Neuron (in vitro differentiated cells): ENCODE results near the gene CERS6.
"Not testable (repeated sequence)": the region's sequence is repeated elsewhere in the genome, so short reads cannot be mapped to it uniquely, and the experiment has no call there.

ENCODE experiments used
- H2AFZ ChIP-seq: one replicate; pipeline ENCODE4 v1.6.1; 2013; ENCODE audit warnings: low read depth, mild to moderate bottlenecking, inconsistent platforms, low read length, moderate library complexity
- H3K27me3 ChIP-seq: one replicate; pipeline ENCODE4 v1.6.1; 2013; ENCODE audit warnings: low read length; ENCODE audit not compliant: insufficient read depth
- H3K36me3 ChIP-seq: one replicate; pipeline ENCODE4 v1.6.1; 2013; ENCODE audit warnings: low read length; ENCODE audit not compliant: insufficient read depth
- H3K4me1 ChIP-seq: one replicate; pipeline ENCODE4 v1.6.1; 2013; ENCODE audit warnings: low read length; ENCODE audit not compliant: insufficient read depth
- H3K4me3 ChIP-seq: 2 replicates; pipeline ENCODE4 v1.5.1; 2013; ENCODE audit warnings: mild to moderate bottlenecking, low read length, moderate library complexity
- H3K9me3 ChIP-seq: one replicate; pipeline ENCODE4 v1.6.1; 2013; ENCODE audit warnings: low read length

The CERS6 gene

DNA sequence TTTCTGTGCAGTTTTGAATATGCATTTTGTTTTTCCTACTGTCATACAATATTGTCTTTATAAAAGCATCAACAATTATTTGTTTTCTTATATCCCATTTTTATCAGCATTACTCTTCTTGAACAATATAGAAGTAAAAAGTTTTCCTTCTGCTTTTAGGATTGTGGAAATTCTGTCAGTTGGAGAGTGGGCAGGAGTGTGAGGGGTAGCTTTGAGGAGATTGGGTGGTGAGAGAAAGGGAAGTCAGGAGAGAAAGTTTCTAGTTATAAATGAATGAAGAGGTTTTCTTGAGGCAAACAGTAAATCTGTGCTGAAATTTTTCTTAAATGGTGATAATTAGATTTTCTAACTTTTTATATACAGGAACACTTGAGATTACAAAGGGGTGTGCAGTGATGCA is 194.7 kb downstream of the CERS6 start:
- no peak overlapping the region for H2AFZ ChIP-seq

DNA sequence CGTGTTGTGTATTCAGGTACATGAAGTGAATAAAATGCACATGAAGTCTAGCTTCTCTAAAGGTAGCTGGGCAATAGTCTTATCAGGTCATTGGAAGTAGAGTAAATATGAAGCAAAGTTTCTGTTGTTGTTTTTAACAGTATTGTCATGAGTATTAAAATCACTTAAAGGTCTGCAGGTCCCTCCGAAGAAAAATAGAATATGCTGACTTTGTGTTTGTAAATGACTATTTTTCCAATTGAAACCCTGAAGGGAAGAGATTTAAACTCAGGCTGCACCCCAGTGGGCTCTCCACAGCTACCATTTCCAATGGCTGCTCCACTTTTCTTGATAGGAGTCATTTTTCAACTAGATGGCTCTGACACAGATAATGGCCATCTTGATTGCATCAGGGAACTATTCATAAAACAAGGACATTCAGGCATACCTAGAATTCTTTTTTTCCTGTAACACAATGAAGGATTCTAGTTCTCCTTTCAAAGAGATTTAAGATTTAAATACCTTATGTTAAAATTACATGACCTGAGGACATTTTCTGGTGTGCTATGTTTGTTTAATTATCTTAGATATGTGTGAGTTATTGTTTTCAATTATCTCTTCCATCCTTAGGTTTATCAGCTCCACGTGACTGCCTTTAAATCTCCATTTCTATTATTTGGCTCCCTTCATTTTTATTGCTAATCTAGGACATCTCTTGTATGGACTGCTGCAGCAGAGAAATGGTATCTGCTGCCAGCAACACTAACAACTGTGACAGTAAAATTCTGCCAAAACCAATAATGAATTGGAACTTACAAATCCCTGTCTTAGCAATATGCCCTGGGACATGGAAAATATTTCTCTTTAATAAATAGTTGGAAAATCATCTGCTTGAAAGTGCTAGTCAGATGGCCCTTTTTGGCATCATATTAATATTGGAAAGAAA is 197.2 kb downstream of the CERS6 start:
- Histone ChIP-seq H3K4me3 (no peak overlapping the region), H3K4me1 (peaks cover 9% of the 10 kb centered on the region), H2AFZ (no peak overlapping the region), H3K9me3 (no peaks in the 10 kb centered on the region), H3K27me3 (no peaks in the 10 kb centered on the region), H3K36me3 (no peaks in the 10 kb centered on the region)

More for the DNA sequence above, 194.7 kb downstream of the CERS6 start:
- Histone ChIP-seq H3K9me3 (no peaks in the 10 kb centered on the region), H3K4me3 (no peak overlapping the region), H3K36me3 (no peaks in the 10 kb centered on the region), H3K27me3 (no peaks in the 10 kb centered on the region), H3K4me1 (peaks cover 9% of the 10 kb centered on the region)

DNA sequence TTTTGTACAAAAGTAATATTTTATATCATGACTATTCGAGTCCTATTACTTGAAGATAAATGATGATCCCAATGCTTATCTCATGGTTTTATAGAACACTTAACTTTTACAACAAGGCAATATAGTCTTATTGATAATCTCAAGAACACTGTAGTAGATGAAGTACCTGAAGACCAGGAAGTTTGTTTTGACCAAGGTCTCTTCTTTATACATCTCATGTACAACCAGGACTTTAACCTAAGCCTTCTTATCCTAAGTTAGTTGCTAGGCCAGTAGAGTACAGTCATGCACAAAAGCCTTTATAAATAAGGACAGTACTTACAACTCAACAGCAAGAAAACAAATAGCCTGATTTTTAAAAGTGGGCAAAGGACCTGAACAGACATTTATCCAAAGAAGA is 198.6 kb downstream of the CERS6 start:
- no peaks in the 10 kb centered on the region for H3K9me3 ChIP-seq
- no peak overlapping the region for H3K4me3 ChIP-seq
- no peak overlapping the region for H2AFZ ChIP-seq
- H3K4me1 ChIP-seq: peaks cover 9% of the 10 kb centered on the region
- no peaks in the 10 kb centered on the region for H3K36me3 ChIP-seq
- no peaks in the 10 kb centered on the region for H3K27me3 ChIP-seq

DNA sequence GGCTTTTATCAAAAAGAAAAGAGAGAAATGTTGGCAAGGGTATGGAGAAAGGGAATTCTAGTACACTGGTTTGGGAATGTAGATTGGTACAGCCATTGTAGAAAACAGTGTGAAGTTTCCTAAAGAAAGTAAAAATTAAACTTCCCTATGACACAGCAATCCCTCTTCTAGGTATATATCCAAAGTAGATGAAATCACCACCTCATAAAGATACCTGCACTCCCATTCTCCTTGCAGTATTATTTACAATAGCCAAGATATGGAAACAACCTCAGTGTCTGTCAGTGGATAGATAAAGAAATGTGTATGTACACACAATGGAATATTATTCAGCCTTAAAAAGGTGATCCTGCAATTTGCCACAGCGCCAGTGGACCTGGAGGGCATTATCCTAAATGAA is 199.1 kb downstream of the CERS6 start:
- Histone ChIP-seq H3K4me3 (no peak overlapping the region), H3K27me3 (no peaks in the 10 kb centered on the region), H3K36me3 (no peaks in the 10 kb centered on the region), H2AFZ (no peak overlapping the region), H3K4me1 (peaks cover 9% of the 10 kb centered on the region), H3K9me3 (no peaks in the 10 kb centered on the region)

- not testable (repeated sequence) for H3K27me3 ChIP-seq, H2AFZ ChIP-seq, H3K36me3 ChIP-seq, H3K9me3 ChIP-seq, H3K4me3 ChIP-seq
- peaks cover 25% of the 10 kb centered on the region for H3K4me1 ChIP-seq
Observed at GRCh38 chr2:168657378-168657777, 201.3 kb downstream of the CERS6 start.

DNA sequence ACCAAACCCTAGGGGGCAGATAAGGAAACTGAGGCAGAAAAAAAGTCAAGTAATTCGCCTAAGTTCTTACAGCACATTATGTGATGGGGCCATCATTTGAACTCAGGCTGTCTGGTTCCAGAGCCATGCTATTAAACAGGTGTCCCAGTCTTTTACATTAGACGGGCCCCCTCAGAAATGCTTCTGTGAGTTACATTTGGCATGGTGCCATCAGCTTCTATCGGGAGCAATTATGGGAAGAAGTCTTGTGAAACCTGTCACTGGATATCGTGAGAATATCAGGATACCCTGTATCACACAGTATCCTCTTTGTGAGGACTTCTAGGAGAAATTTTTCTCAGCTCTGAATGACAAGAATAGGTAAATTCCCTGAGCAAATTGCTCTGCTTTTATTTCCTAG is 202.6 kb downstream of the CERS6 start:
- H3K4me3 ChIP-seq: no peak overlapping the region

GRCh38 chr2:168660870-168661862 is 205.1 kb downstream of the CERS6 start:
- Histone ChIP-seq H3K9me3 (no peaks in the 10 kb centered on the region), H2AFZ (no peak overlapping the region), H3K4me3 (no peak overlapping the region), H3K4me1 (peaks cover 22% of the 10 kb centered on the region), H3K27me3 (no peaks in the 10 kb centered on the region), H3K36me3 (no peaks in the 10 kb centered on the region)

More for the DNA sequence above, 202.6 kb downstream of the CERS6 start:
- H3K36me3 ChIP-seq: no peaks in the 10 kb centered on the region
- peaks cover 22% of the 10 kb centered on the region for H3K4me1 ChIP-seq
- H3K9me3 ChIP-seq: no peaks in the 10 kb centered on the region
- H2AFZ ChIP-seq: no peak overlapping the region
- no peaks in the 10 kb centered on the region for H3K27me3 ChIP-seq

DNA sequence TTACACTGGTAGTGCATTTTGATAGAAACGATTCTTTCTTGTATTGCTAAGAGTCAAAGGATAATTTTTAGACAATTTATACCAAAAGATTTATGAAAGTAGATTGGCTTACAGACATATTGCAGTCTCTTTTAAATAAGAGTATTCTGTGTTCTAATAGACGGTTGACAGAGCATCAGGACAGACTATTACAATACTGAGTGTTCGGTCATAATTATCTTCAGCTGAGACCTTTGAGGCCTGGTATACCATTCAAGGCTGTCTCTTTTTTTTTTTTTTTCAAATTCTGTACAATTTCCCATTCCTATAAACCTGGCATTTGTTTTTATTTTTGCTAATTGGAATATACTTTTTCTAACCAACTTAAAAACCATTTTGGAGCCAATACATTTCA is 205.8 kb downstream of the CERS6 start:
- Histone ChIP-seq H2AFZ (no peak overlapping the region), H3K4me1 (peaks cover 22% of the 10 kb centered on the region), H3K4me3 (no peak overlapping the region), H3K27me3 (no peaks in the 10 kb centered on the region), H3K9me3 (no peaks in the 10 kb centered on the region), H3K36me3 (no peaks in the 10 kb centered on the region)

GRCh38 chr2:168662651-168663208 is 206.7 kb downstream of the CERS6 start:
- Histone ChIP-seq H3K4me3 (no peak overlapping the region), H2AFZ (no peak overlapping the region), H3K9me3 (no peaks in the 10 kb centered on the region), H3K4me1 (peaks cover 22% of the 10 kb centered on the region), H3K36me3 (no peaks in the 10 kb centered on the region), H3K27me3 (no peaks in the 10 kb centered on the region)

GRCh38 chr2:168663993-168664392 is 207.9 kb downstream of the CERS6 start:
- Histone ChIP-seq H3K36me3 (no peaks in the 10 kb centered on the region), H3K4me3 (no peak overlapping the region), H3K9me3 (no peaks in the 10 kb centered on the region), H3K27me3 (no peaks in the 10 kb centered on the region), H3K4me1 (peaks cover 22% of the 10 kb centered on the region), H2AFZ (no peak overlapping the region)

- not testable (repeated sequence) for H3K9me3 ChIP-seq, H3K27me3 ChIP-seq, H3K36me3 ChIP-seq, H3K4me3 ChIP-seq, H2AFZ ChIP-seq
- peaks cover 22% of the 10 kb centered on the region for H3K4me1 ChIP-seq
Observed at GRCh38 chr2:168664715-168665114, 208.6 kb downstream of the CERS6 start.

DNA sequence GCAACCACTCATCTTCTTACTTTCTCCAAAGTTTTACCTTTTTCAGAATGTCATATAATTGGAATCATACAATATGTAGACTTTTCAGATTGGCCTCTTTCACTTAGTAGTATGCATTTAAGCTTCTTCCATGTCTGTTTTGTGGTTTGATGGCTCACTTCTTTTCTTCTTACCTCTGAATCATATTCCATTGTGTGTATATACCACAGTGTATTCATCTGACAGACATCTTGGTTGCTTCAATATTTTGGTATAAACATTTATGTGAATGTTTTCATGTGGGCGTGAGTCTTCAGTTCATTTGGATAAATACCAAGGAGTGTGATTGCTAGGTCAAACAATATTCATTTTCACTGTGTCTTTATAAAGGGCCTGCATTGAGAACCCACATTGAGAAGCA is 210.3 kb downstream of the CERS6 start:
- H3K27me3 ChIP-seq: no peaks in the 10 kb centered on the region
- H3K4me1 ChIP-seq: peaks cover 15% of the 10 kb centered on the region
- H3K36me3 ChIP-seq: no peaks in the 10 kb centered on the region

DNA sequence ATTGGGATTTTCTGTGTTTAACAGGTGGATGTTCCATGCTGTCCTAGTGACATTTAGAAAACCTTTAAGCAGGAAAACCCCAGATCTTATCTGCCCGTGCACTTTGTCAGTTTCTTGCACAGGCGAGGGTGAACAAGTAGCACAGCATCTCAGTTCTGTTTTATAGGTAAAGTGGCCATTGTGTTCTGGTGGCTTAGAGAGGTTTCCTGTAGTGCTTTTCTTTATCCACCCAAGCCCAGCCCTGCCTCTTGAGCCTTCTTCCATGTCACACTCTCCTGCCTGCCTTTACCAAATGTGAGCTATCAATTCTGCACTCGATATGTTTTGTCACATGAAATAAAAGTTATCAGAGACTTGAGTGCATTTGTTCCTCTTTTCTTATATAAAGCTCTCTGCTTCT is 211.1 kb downstream of the CERS6 start:
- H3K27me3 ChIP-seq: no peaks in the 10 kb centered on the region
- H2AFZ ChIP-seq: no peak overlapping the region
- peaks cover 7% of the 10 kb centered on the region for H3K4me1 ChIP-seq
- H3K4me3 ChIP-seq: no peak overlapping the region
- H3K36me3 ChIP-seq: no peaks in the 10 kb centered on the region
- no peaks in the 10 kb centered on the region for H3K9me3 ChIP-seq

More for the DNA sequence above, 210.3 kb downstream of the CERS6 start:
- H2AFZ ChIP-seq: no peak overlapping the region
- H3K9me3 ChIP-seq: no peaks in the 10 kb centered on the region
- no peak overlapping the region for H3K4me3 ChIP-seq
